GM10266 (cell line): ENCODE results near the gene CHST7.
A peak's percentile ranks its signal among the peaks of the same experiment; 100 is the strongest.

Experiments
- DNase-seq: peaks from one replicate; pipeline ENCODE4 v3.0.0; 2012; ENCODE audit errors: extremely low spot score
- TF ChIP-seq, protein P1 (sequence below): IDR thresholded peaks from 2 replicates; pipeline ENCODE4 v1.5.1; 2012; ENCODE audit warnings: mild to moderate bottlenecking, low read depth; ENCODE audit not compliant: control insufficient read depth, insufficient read depth; ENCODE audit errors: missing control alignments

The CHST7 gene

GRCh38 chrX:46582966-46583365 is 9.4 kb downstream of the CHST7 start:
- TF ChIP-seq, protein P1, sequence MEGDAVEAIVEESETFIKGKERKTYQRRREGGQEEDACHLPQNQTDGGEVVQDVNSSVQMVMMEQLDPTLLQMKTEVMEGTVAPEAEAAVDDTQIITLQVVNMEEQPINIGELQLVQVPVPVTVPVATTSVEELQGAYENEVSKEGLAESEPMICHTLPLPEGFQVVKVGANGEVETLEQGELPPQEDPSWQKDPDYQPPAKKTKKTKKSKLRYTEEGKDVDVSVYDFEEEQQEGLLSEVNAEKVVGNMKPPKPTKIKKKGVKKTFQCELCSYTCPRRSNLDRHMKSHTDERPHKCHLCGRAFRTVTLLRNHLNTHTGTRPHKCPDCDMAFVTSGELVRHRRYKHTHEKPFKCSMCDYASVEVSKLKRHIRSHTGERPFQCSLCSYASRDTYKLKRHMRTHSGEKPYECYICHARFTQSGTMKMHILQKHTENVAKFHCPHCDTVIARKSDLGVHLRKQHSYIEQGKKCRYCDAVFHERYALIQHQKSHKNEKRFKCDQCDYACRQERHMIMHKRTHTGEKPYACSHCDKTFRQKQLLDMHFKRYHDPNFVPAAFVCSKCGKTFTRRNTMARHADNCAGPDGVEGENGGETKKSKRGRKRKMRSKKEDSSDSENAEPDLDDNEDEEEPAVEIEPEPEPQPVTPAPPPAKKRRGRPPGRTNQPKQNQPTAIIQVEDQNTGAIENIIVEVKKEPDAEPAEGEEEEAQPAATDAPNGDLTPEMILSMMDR = no peak
- no peak for DNase-seq

GRCh38 chrX:46584736-46585135 is 11.2 kb downstream of the CHST7 start:
- TF ChIP-seq, protein P1 = no peak
- no peak for DNase-seq

DNA sequence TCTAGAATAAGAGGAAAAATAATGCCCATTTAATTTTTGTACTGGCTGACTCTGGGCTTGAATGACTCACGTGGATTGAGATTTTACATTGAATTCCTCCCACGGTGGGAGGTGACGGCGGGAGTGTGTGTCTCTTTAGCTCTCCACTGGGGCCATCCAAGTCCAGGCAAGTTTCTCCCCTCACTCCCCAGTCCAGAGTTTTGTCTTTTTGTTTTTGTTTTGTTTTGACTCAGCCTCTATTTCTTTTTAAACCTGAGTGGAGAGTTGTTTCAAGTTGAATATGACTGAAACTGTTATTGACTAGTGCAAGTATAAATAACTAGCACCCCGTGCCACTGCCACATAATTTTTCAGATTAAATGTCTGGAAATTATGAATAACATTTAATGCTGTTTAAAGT is 13.6 kb downstream of the CHST7 start:
- DNase-seq = peak; percentile 23
- TF ChIP-seq, protein P1 = no peak

- DNase-seq = no peak
- TF ChIP-seq, protein P1 = no peak
Observed at GRCh38 chrX:46587753-46588171, 14.2 kb downstream of the CHST7 start.

GRCh38 chrX:46588263-46588662 is 14.7 kb downstream of the CHST7 start:
- DNase-seq = no peak

DNA sequence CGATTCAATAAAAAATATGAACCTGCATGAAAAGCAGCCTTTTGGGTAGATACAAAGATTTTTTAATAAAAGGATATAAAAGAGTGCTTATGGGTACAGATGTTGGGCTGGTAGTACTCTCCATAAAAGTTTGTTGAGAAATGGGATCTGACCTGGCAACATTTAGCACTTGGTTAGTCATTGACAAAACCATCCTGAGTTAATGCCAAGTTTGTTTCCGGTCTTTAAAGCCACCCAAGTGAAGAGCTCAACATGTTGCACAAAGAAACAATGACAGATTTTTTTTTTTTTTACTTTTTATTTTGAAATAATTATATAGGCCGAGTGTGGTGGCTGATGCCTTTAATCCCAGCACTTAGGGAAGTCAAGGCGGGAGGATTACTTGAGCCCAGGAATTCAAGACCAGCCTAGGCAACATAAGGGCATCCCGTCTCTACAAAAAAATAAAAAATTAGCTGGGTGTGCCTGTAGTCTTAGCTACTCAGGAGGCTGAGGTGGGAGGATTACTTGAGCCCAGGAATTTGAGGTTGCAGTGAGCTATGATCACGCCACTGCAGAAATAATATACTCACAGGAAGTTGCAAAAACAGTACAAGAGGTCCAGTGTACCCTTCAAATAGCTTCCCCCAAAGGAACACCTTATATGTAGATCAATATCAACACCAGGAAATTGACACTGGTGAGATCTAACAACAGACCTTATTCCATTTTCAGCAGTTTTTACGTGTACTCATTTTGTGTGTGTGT is 16.6 kb downstream of the CHST7 start:
- TF ChIP-seq, protein P1 = no peak
- DNase-seq = no peak

More at GRCh38 chrX:46588263-46588662, 14.7 kb downstream of the CHST7 start:
- TF ChIP-seq, protein P1 = no peak

- no peak for DNase-seq
- TF ChIP-seq, protein P1 = no peak
Observed at GRCh38 chrX:46595084-46595483, 21.5 kb downstream of the CHST7 start.
